Stimulated activated CD4-positive, alpha-beta T cell treated with anti-CD3 and anti-CD28 coated beads, Interleukin-15, amount 100 ng/mL, for 1 hour (primary cell): ENCODE measurements around the gene CDK5R1.
"Not testable (repeated sequence)": the region's sequence is repeated elsewhere in the genome, so short reads cannot be mapped to it uniquely, and the experiment has no call there.

Source experiments
- DNase-seq, 2 donors: peaks; one replicate each; pipeline ENCODE4 v3.0.0-alpha.2; 2020; ENCODE audit warnings: low read depth in 1 of 2, low spot score in 1 of 2

The CDK5R1 gene

GRCh38 chr17:32515677-32516383 is 29.0 kb downstream of the CDK5R1 start:
- no peak for DNase-seq

- DNase-seq, result no peak
These were observed 29.7 kb downstream of the CDK5R1 start for GRCh38 chr17:32516450-32516849.

- no peak for DNase-seq
These were observed 30.3 kb downstream of the CDK5R1 start for GRCh38 chr17:32516940-32517701.

GRCh38 chr17:32517982-32518381 is 31.2 kb downstream of the CDK5R1 start:
- DNase-seq, result no peak

GRCh38 chr17:32518646-32519227 is 31.9 kb downstream of the CDK5R1 start:
- DNase-seq, result no peak

GRCh38 chr17:32519228-32520103 is 32.7 kb downstream of the CDK5R1 start:
- peak; percentile 28 to 55 for DNase-seq

GRCh38 chr17:32520104-32520701 is 33.4 kb downstream of the CDK5R1 start:
- no peak for DNase-seq

- no peak for DNase-seq
These were observed 34.1 kb downstream of the CDK5R1 start for GRCh38 chr17:32520737-32521404.

- no peak for DNase-seq
These were observed 36.4 kb downstream of the CDK5R1 start for GRCh38 chr17:32523017-32523680.

GRCh38 chr17:32523827-32524552 is 37.2 kb downstream of the CDK5R1 start:
- DNase-seq, result no peak

- not testable (repeated sequence) for DNase-seq
These were observed 37.7 kb downstream of the CDK5R1 start for GRCh38 chr17:32524553-32524880.

- no peak for DNase-seq
These were observed 38.3 kb downstream of the CDK5R1 start for GRCh38 chr17:32525122-32525521.

GRCh38 chr17:32527146-32527545 is 40.4 kb downstream of the CDK5R1 start:
- DNase-seq, result no peak

- DNase-seq, result no peak
These were observed 42.0 kb downstream of the CDK5R1 start for GRCh38 chr17:32528825-32529224.

GRCh38 chr17:32529604-32530003 is 42.8 kb downstream of the CDK5R1 start:
- DNase-seq, result no peak

- no peak for DNase-seq
These were observed 46.5 kb downstream of the CDK5R1 start for GRCh38 chr17:32533296-32533695.

GRCh38 chr17:32536736-32537643 is 50.2 kb downstream of the CDK5R1 start:
- DNase-seq, result no peak
